DMS79 treated with DMSO at 0.1 percent for 48 hours (cell line): ENCODE measurements around the gene FPR2.
A peak's percentile ranks its signal among the peaks of the same experiment; 100 is the strongest.
"Not testable (repeated sequence)": the region's sequence is repeated elsewhere in the genome, so short reads cannot be mapped to it uniquely, and the experiment has no call there.

Experiments
- DNase-seq: peaks from one replicate; lab custom pipeline; 2025; lab: John Stamatoyannopoulos, UW

FPR2 gene

GRCh38 chr19:51739466-51740213 is 21.3 kb upstream of the FPR2 start:
- DNase-seq = no peak

GRCh38 chr19:51740356-51740755 is 20.6 kb upstream of the FPR2 start:
- DNase-seq = no peak

- DNase-seq = no peak
Observed at GRCh38 chr19:51742789-51743188, 18.2 kb upstream of the FPR2 start.

GRCh38 chr19:51743405-51743804 is 17.6 kb upstream of the FPR2 start:
- DNase-seq = no peak

- no peak for DNase-seq
Observed at GRCh38 chr19:51746731-51747130, 14.2 kb upstream of the FPR2 start.

GRCh38 chr19:51749979-51750378 is 11.0 kb upstream of the FPR2 start:
- DNase-seq = peak; percentile 18

GRCh38 chr19:51750400-51751094 is 10.4 kb upstream of the FPR2 start:
- no peak for DNase-seq

- no peak for DNase-seq
Observed at GRCh38 chr19:51751655-51752054, 9.3 kb upstream of the FPR2 start, which contains the start of gene FPR1. Gene FPR1, minus strand, starts transcription at chr19:51751878. Its CDS starts 4,884 bp downstream, at chr19:51746994.

GRCh38 chr19:51754109-51754508 is 6.9 kb upstream of the FPR2 start:
- DNase-seq = no peak

GRCh38 chr19:51754770-51755169 is 6.2 kb upstream of the FPR2 start:
- no peak for DNase-seq

GRCh38 chr19:51755571-51755970 is 5.4 kb upstream of the FPR2 start:
- no peak for DNase-seq

GRCh38 chr19:51761696-51762095 is 716 bp downstream of the FPR2 start:
- no peak for DNase-seq

GRCh38 chr19:51765086-51765485 is 4.1 kb downstream of the FPR2 start:
- DNase-seq = no peak

GRCh38 chr19:51766461-51766860 is 5.5 kb downstream of the FPR2 start:
- DNase-seq = no peak

GRCh38 chr19:51771376-51772130 is 10.6 kb downstream of the FPR2 start:
- no peak for DNase-seq

- DNase-seq = no peak
Observed at GRCh38 chr19:51772977-51773376, 12.0 kb downstream of the FPR2 start.

- not testable (repeated sequence) for DNase-seq
Observed at GRCh38 chr19:51776561-51776960, 15.6 kb downstream of the FPR2 start.

GRCh38 chr19:51777570-51778462 is 16.8 kb downstream of the FPR2 start:
- peak; percentile 45 for DNase-seq

GRCh38 chr19:51779181-51779580 is 18.2 kb downstream of the FPR2 start:
- DNase-seq = no peak

GRCh38 chr19:51779703-51780102 is 18.7 kb downstream of the FPR2 start:
- DNase-seq = no peak

GRCh38 chr19:51780270-51780669 is 19.3 kb downstream of the FPR2 start:
- no peak for DNase-seq

GRCh38 chr19:51781999-51782398 is 21.0 kb downstream of the FPR2 start:
- DNase-seq = no peak
